ENCODE data around the gene ZBTB7B.

Gene ZBTB7B

DNA sequence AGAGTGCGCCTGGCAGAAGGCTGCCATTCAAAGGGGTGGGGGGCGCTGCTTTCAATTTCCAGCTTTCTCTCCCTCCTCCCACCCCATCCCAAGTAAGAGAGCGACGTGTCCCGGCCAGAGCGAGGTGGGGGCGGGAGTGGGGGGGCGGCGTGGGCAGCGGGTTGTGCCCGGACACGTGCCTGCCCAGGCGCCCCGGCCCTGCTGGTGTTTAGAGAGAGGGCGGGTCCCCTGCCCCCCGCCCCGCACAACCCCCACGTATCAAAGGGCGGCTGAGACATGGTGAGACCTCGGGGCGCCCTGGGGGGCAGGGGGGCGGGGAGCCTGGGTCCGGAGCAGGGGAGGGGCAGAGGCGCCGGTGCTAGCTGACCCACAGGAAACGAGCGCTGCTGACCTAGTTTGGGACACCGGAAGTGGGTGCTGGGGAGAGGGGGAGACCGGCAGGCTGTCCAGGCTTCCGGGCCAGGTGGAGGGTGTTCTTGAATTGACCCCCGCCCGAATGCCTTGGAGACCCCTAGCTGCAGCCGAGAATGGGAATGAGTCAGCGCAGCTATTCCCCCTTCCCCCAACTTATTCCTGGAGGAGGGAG lies 1.3 kb downstream of the ZBTB7B start (continued):
- TF ChIP-seq, protein P1, sequence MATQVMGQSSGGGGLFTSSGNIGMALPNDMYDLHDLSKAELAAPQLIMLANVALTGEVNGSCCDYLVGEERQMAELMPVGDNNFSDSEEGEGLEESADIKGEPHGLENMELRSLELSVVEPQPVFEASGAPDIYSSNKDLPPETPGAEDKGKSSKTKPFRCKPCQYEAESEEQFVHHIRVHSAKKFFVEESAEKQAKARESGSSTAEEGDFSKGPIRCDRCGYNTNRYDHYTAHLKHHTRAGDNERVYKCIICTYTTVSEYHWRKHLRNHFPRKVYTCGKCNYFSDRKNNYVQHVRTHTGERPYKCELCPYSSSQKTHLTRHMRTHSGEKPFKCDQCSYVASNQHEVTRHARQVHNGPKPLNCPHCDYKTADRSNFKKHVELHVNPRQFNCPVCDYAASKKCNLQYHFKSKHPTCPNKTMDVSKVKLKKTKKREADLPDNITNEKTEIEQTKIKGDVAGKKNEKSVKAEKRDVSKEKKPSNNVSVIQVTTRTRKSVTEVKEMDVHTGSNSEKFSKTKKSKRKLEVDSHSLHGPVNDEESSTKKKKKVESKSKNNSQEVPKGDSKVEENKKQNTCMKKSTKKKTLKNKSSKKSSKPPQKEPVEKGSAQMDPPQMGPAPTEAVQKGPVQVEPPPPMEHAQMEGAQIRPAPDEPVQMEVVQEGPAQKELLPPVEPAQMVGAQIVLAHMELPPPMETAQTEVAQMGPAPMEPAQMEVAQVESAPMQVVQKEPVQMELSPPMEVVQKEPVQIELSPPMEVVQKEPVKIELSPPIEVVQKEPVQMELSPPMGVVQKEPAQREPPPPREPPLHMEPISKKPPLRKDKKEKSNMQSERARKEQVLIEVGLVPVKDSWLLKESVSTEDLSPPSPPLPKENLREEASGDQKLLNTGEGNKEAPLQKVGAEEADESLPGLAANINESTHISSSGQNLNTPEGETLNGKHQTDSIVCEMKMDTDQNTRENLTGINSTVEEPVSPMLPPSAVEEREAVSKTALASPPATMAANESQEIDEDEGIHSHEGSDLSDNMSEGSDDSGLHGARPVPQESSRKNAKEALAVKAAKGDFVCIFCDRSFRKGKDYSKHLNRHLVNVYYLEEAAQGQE (tag by site-specific recombination; IDR thresholded peaks at IDR 0.05): no peak
- TF ChIP-seq KLF1 (tag by site-specific recombination; IDR thresholded peaks at IDR 0.05) (peak; percentile 98), ZFHX2 (tag by site-specific recombination; conservative IDR thresholded peaks at IDR 0.05) (peak; percentile 98), ZNF510 (tag by site-specific recombination; IDR thresholded peaks at IDR 0.05; ENCODE audit: insufficient replicate concordance) (no peak), ZIC2 (tag by site-specific recombination; IDR thresholded peaks at IDR 0.05) (peak; percentile 86), ZNF664 (tag by site-specific recombination; IDR thresholded peaks at IDR 0.05) (no peak), ZNF184 (tag by site-specific recombination; IDR thresholded peaks at IDR 0.05) (no peak), ZNF211 (tag by site-specific recombination; IDR thresholded peaks at IDR 0.05; ENCODE audit: low read depth) (no peak), ZNF140 (tag by site-specific recombination; IDR thresholded peaks at IDR 0.05) (no peak), ZNF223 (tag by site-specific recombination; IDR thresholded peaks at IDR 0.05) (no peak), ZNF112 (tag by site-specific recombination; IDR thresholded peaks at IDR 0.05) (no peak), ZNF707 (tag by site-specific recombination; IDR thresholded peaks at IDR 0.05) (no peak), GLIS1 (tag by site-specific recombination; IDR thresholded peaks at IDR 0.05) (peak; percentile 94), ZFP69B (tag by site-specific recombination; IDR thresholded peaks at IDR 0.05) (0 out of 2 replicates have a peak, but pooled peaks have one; percentile 16), EGR2 (tag by site-specific recombination; IDR thresholded peaks at IDR 0.05; ENCODE audit: low read depth) (peak; percentile 96), ZNF335 (tag by site-specific recombination; conservative IDR thresholded peaks at IDR 0.05) (peak; percentile 70), ZNF76 (tag by site-specific recombination; IDR thresholded peaks at IDR 0.05; ENCODE audit: borderline replicate concordance, low read depth) (no peak)
- TF ChIP-seq, protein P2, sequence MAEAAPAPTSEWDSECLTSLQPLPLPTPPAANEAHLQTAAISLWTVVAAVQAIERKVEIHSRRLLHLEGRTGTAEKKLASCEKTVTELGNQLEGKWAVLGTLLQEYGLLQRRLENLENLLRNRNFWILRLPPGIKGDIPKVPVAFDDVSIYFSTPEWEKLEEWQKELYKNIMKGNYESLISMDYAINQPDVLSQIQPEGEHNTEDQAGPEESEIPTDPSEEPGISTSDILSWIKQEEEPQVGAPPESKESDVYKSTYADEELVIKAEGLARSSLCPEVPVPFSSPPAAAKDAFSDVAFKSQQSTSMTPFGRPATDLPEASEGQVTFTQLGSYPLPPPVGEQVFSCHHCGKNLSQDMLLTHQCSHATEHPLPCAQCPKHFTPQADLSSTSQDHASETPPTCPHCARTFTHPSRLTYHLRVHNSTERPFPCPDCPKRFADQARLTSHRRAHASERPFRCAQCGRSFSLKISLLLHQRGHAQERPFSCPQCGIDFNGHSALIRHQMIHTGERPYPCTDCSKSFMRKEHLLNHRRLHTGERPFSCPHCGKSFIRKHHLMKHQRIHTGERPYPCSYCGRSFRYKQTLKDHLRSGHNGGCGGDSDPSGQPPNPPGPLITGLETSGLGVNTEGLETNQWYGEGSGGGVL (tag by site-specific recombination; IDR thresholded peaks at IDR 0.05): peak; percentile 22
- TF ChIP-seq, protein P3, sequence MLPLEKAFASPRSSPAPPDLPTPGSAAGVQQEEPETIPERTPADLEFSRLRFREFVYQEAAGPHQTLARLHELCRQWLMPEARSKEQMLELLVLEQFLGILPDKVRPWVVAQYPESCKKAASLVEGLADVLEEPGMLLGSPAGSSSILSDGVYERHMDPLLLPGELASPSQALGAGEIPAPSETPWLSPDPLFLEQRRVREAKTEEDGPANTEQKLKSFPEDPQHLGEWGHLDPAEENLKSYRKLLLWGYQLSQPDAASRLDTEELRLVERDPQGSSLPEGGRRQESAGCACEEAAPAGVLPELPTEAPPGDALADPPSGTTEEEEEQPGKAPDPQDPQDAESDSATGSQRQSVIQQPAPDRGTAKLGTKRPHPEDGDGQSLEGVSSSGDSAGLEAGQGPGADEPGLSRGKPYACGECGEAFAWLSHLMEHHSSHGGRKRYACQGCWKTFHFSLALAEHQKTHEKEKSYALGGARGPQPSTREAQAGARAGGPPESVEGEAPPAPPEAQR (tag by site-specific recombination; IDR thresholded peaks at IDR 0.05): no peak
- TF ChIP-seq, protein P4, sequence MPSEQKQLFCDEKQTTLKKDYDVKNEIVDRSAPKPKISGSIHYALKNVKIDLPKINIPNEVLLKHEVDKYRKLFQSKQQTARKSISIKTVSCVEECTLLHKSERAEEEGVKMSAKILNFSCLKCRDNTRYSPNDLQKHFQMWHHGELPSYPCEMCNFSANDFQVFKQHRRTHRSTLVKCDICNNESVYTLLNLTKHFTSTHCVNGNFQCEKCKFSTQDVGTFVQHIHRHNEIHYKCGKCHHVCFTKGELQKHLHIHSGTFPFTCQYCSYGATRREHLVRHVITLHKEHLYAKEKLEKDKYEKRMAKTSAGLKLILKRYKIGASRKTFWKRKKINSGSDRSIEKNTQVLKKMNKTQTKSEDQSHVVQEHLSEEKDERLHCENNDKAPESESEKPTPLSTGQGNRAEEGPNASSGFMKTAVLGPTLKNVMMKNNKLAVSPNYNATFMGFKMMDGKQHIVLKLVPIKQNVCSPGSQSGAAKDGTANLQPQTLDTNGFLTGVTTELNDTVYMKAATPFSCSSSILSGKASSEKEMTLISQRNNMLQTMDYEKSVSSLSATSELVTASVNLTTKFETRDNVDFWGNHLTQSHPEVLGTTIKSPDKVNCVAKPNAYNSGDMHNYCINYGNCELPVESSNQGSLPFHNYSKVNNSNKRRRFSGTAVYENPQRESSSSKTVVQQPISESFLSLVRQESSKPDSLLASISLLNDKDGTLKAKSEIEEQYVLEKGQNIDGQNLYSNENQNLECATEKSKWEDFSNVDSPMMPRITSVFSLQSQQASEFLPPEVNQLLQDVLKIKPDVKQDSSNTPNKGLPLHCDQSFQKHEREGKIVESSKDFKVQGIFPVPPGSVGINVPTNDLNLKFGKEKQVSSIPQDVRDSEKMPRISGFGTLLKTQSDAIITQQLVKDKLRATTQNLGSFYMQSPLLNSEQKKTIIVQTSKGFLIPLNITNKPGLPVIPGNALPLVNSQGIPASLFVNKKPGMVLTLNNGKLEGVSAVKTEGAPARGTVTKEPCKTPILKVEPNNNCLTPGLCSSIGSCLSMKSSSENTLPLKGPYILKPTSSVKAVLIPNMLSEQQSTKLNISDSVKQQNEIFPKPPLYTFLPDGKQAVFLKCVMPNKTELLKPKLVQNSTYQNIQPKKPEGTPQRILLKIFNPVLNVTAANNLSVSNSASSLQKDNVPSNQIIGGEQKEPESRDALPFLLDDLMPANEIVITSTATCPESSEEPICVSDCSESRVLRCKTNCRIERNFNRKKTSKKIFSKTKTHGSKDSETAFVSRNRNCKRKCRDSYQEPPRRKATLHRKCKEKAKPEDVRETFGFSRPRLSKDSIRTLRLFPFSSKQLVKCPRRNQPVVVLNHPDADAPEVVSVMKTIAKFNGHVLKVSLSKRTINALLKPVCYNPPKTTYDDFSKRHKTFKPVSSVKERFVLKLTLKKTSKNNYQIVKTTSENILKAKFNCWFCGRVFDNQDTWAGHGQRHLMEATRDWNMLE (tag by site-specific recombination; conservative IDR thresholded peaks at IDR 0.05; ENCODE audit: low read depth): peak; percentile 35; the same call in 1 of the 2 replicates
- TF ChIP-seq, protein P5, sequence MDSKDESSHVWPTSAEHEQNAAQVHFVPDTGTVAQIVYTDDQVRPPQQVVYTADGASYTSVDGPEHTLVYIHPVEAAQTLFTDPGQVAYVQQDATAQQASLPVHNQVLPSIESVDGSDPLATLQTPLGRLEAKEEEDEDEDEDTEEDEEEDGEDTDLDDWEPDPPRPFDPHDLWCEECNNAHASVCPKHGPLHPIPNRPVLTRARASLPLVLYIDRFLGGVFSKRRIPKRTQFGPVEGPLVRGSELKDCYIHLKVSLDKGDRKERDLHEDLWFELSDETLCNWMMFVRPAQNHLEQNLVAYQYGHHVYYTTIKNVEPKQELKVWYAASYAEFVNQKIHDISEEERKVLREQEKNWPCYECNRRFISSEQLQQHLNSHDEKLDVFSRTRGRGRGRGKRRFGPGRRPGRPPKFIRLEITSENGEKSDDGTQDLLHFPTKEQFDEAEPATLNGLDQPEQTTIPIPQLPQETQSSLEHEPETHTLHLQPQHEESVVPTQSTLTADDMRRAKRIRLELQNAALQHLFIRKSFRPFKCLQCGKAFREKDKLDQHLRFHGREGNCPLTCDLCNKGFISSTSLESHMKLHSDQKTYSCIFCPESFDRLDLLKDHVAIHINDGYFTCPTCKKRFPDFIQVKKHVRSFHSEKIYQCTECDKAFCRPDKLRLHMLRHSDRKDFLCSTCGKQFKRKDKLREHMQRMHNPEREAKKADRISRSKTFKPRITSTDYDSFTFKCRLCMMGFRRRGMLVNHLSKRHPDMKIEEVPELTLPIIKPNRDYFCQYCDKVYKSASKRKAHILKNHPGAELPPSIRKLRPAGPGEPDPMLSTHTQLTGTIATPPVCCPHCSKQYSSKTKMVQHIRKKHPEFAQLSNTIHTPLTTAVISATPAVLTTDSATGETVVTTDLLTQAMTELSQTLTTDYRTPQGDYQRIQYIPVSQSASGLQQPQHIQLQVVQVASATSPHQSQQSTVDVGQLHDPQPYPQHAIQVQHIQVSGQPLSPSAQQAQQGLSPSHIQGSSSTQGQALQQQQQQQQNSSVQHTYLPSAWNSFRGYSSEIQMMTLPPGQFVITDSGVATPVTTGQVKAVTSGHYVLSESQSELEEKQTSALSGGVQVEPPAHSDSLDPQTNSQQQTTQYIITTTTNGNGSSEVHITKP (tag by site-specific recombination; IDR thresholded peaks at IDR 0.05): peak; percentile 92

Data from HEK293 (cell line).